ENCODE data around the gene TNFAIP1. TPM values are rescaled to one million over a fixed set of nuclear protein-coding genes. Genes with fewer than 3 reads are reported as not detected.

TNFAIP1 gene
- total RNA-seq, 4 donors from 2014 or later: 51.5 to 81.3 (median 66.4) TPM

DNA sequence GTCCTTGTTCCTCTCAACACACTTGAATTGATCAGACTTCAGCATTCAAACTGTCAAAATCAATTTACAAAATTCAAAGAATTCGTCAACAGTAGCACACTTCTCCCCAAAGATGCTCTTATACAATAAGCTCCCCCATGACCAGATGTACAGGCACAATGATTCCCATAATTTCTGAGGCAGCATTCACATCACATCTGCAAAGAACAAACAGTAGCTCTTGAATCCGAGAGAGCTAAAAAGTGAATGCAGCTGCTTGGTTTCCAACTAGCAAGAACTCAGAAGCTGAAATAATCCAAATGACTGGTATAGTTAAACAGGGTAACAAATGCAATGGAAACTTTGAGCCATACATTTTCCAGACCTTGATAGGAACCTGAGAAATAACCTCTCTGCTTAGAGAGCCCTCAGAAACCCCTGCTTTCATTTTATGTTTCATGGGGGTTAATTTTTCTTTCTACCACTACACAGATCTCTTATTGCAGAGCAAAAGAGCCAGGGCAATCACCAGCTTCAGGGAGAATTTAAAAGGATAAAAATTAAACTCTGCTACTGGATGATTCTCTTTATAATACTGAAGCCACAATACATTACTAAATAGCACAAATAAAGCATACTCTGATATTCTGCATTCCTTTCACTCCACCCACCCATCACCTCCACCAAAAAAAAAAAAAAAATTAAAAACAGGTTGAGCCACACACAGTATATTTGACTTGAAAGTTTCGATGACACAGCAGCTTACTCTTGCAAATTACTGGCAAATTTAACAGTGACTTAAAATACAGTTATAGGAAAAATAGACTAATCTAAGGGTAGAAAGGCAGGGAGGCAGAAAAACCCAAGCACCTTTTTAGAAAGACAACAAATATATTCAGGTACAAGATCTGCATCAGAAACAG lies 39.6 kb upstream of the TNFAIP1 start:
- DNase-seq (ENCODE audit: low spot score in 2 of 2): no peak
- Histone ChIP-seq H3K4me1 (no peaks in the 10 kb centered on the region), H3K9me3 (no peaks in the 10 kb centered on the region), H3K4me3 (no peak overlapping the region), H3K27me3 (no peaks in the 10 kb centered on the region), H3K36me3 (no peaks in the 10 kb centered on the region), H3K27ac (no peak overlapping the region)
- TF ChIP-seq POLR2A (IDR thresholded peaks at IDR 0.05) (no peak), POLR2AphosphoS5 (IDR thresholded peaks at IDR 0.05) (no peak), EP300 (IDR thresholded peaks at IDR 0.05) (no peak)
- TF ChIP-seq, protein P1, sequence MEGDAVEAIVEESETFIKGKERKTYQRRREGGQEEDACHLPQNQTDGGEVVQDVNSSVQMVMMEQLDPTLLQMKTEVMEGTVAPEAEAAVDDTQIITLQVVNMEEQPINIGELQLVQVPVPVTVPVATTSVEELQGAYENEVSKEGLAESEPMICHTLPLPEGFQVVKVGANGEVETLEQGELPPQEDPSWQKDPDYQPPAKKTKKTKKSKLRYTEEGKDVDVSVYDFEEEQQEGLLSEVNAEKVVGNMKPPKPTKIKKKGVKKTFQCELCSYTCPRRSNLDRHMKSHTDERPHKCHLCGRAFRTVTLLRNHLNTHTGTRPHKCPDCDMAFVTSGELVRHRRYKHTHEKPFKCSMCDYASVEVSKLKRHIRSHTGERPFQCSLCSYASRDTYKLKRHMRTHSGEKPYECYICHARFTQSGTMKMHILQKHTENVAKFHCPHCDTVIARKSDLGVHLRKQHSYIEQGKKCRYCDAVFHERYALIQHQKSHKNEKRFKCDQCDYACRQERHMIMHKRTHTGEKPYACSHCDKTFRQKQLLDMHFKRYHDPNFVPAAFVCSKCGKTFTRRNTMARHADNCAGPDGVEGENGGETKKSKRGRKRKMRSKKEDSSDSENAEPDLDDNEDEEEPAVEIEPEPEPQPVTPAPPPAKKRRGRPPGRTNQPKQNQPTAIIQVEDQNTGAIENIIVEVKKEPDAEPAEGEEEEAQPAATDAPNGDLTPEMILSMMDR (IDR thresholded peaks at IDR 0.05): no peak
- 54% methylated on average over 3 of the region's 3 CpGs for WGBS

DNA sequence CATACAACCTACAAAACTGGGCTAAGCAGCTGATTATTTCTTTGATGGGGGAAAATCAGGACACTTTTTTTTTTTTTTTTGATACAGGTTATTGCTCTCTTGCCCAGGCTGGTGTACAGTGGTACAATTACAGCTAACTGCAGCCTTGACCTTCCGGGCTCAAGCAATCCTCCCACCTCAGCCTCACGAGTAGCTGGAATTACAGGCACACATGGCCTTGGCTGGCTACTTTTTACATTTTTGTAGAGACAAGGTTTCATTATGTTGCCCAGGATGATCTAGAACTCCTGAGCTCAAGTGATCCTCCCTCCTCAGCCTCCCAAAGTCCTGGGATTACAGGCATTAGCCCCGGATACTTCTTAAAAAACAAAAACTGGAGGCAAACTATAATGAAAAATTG lies 37.1 kb upstream of the TNFAIP1 start:
- 89% methylated on average over 3 of the region's 3 CpGs for WGBS
- H3K36me3 ChIP-seq: no peaks in the 10 kb centered on the region
- H3K4me1 ChIP-seq: no peaks in the 10 kb centered on the region
- no peak overlapping the region for H3K4me3 ChIP-seq
- H3K27me3 ChIP-seq: no peaks in the 10 kb centered on the region
- no peaks in the 10 kb centered on the region for H3K9me3 ChIP-seq
- no peak overlapping the region for H3K27ac ChIP-seq
- TF ChIP-seq, protein P1 (IDR thresholded peaks at IDR 0.05): no peak
- TF ChIP-seq POLR2A (IDR thresholded peaks at IDR 0.05) (no peak), EP300 (IDR thresholded peaks at IDR 0.05) (no peak), POLR2AphosphoS5 (IDR thresholded peaks at IDR 0.05) (no peak)
- no peak for DNase-seq (ENCODE audit: low spot score in 2 of 2)

GRCh38 chr17:28306954-28307401 lies 28.6 kb upstream of the TNFAIP1 start:
- no peak for DNase-seq (ENCODE audit: low spot score in 2 of 2)
- H3K36me3 ChIP-seq: no peaks in the 10 kb centered on the region
- TF ChIP-seq, protein P1 (IDR thresholded peaks at IDR 0.05): no peak
- TF ChIP-seq POLR2A (IDR thresholded peaks at IDR 0.05): no peak
- TF ChIP-seq EP300 (IDR thresholded peaks at IDR 0.05): no peak
- no peak for TF ChIP-seq POLR2AphosphoS5 (IDR thresholded peaks at IDR 0.05)
- no peaks in the 10 kb centered on the region for H3K9me3 ChIP-seq
- WGBS: 32% methylated on average over 20 of the region's 38 CpGs
- H3K4me1 ChIP-seq: no peaks in the 10 kb centered on the region
- H3K27me3 ChIP-seq: peaks cover 13% of the 10 kb centered on the region
- no peak overlapping the region for H3K27ac ChIP-seq
- no peak overlapping the region for H3K4me3 ChIP-seq

DNA sequence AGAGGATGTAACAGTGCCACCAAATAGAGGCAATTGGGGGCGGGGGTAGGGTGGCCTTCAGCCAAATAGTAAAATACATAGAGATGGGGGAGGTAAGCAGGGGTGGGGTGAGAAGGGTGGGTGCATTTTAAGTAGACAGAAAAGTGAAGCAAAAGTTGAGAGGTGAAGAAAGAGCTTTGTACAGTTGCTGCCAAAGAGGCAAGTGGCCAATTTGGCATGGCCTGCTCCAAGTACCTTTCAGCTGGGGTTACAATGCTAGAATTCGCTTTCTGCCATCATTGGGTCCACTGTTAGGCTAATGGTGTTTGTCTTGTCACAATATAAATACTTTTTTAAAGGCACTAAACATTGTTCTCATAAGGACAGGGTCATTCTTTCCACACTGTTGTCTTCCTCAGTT lies 21.7 kb upstream of the TNFAIP1 start:
- no peak overlapping the region for H3K27ac ChIP-seq
- 88% methylated on average over 2 of the region's 2 CpGs for WGBS
- TF ChIP-seq POLR2AphosphoS5 (IDR thresholded peaks at IDR 0.05) (no peak), EP300 (IDR thresholded peaks at IDR 0.05) (no peak), POLR2A (IDR thresholded peaks at IDR 0.05) (no peak)
- TF ChIP-seq, protein P1 (IDR thresholded peaks at IDR 0.05): no peak

More for the DNA sequence above, 21.7 kb upstream of the TNFAIP1 start:
- no peaks in the 10 kb centered on the region for H3K9me3 ChIP-seq
- DNase-seq (ENCODE audit: low spot score in 2 of 2): no peak
- H3K4me1 ChIP-seq: peaks cover 10% of the 10 kb centered on the region
- no peaks in the 10 kb centered on the region for H3K36me3 ChIP-seq
- H3K27me3 ChIP-seq: no peaks in the 10 kb centered on the region
- no peak overlapping the region for H3K4me3 ChIP-seq
